ENCODE data around the gene MACO1.

- TF ChIP-seq EZH2 (IDR thresholded peaks at IDR 0.05; ENCODE audit: borderline replicate concordance, control insufficient read depth, low read depth, low read length) (no peak), HCFC1 (IDR thresholded peaks at IDR 0.05; ENCODE audit: low read length) (no peak), EP300 (IDR thresholded peaks at IDR 0.05; ENCODE audit: borderline replicate concordance in 1 of 2, control insufficient read depth in 1 of 2, low read depth in 2 of 2, low read length in 2 of 2) (no peak), MXI1 (IDR thresholded peaks at IDR 0.05; ENCODE audit: low read depth, low read length) (no peak), RFX5 (IDR thresholded peaks at IDR 0.05; ENCODE audit: low read depth, low read length) (no peak)
Observed at GRCh38 chr1:25469177-25469576, 38.5 kb downstream of the MACO1 start.
